HepG2 (cell line): ENCODE results near the gene PIEZO1. TPM values are rescaled to one million over a fixed set of nuclear protein-coding genes. Genes with fewer than 3 reads are reported as not detected.

Experiments used
- ATAC-seq: fragments of 200-7000 bp; cut with Tn5 transposase; 3 replicates; pipeline ENCODE4 v1.9.1; 2020; ENCODE audit warnings: mild to moderate bottlenecking, moderate library complexity
- BruUV-seq: library from RNA; stranded (reverse); fragments of 400-500 nt; replicated peaks from 2 replicates; lab custom pipeline; 2021; lab: Mats Ljungman, UMichigan
- CTCF ChIA-PET: fragments of 300-600 bp; formaldehyde crosslinking; extraction: SDS; loops from one replicate; lab custom pipeline; 2021; ENCODE audit warnings: low total read pairs, inconsistent platforms, low intra/inter-chr PET ratio; lab: Yijun Ruan, JAX
- POLR2A ChIA-PET: fragments of 350-600 bp; sonication (Branson Sonifier 250); formaldehyde crosslinking; loops from one replicate; lab custom pipeline; 2020; ENCODE audit warnings: antibody characterized with exemption, inconsistent platforms; lab: Yijun Ruan, JAX
- DNase-seq: peaks from one replicate; pipeline ENCODE4 v3.0.0-alpha.2; 2015; ENCODE audit warnings: low spot score
- FAIRE-seq: peaks from 3 replicates; lab custom pipeline; 2011; peaks lifted over from hg19 to GRCh38; lab: Jason Lieb, UNC
- H2AFZ ChIP-seq: one replicate; pipeline ENCODE4 v1.6.1; 2011; ENCODE audit warnings: low read length, inconsistent platforms
- H3K27ac ChIP-seq: fragments of 300-600 bp; 3 replicates; pipeline ENCODE4 v1.8.0; 2011; ENCODE audit warnings: mixed run types, mild to moderate bottlenecking, mixed read lengths, low read length, inconsistent platforms; ENCODE audit not compliant: insufficient read depth; ENCODE audit errors: extremely low read length
- H3K27me3 ChIP-seq, 2 experiments: fragments of 200-600 bp in 1 of 2; 2 replicates in 1 of 2; 3 replicates in 1 of 2; pipeline versions ENCODE4 v1.6.0 to v1.8.0; 2011; ENCODE audit warnings: low read length in 2 of 2, mild to moderate bottlenecking in 2 of 2, moderate library complexity in 2 of 2, inconsistent platforms in 1 of 2; ENCODE audit not compliant: insufficient read depth in 2 of 2, control insufficient read depth in 1 of 2
- H3K36me3 ChIP-seq, 2 experiments: fragments of 200-600 bp in 1 of 2; replicated peaks in 1 of 2; 2 replicates in 1 of 2; 3 replicates in 1 of 2; pipeline versions ENCODE4 v1.5.1 to v1.8.0; 2011; ENCODE audit warnings: low read length in 2 of 2, inconsistent platforms in 1 of 2; ENCODE audit not compliant: insufficient read depth in 2 of 2, control insufficient read depth in 1 of 2
- H3K4me1 ChIP-seq: 2 replicates; pipeline ENCODE4 v1.5.1; 2012; ENCODE audit warnings: low read length, inconsistent platforms; ENCODE audit not compliant: insufficient read depth
- H3K4me2 ChIP-seq: 2 replicates; pipeline ENCODE4 v1.6.0; 2011; ENCODE audit warnings: low read depth, low read length, inconsistent platforms
- H3K4me3 ChIP-seq, 3 experiments: fragments of 200-600 bp in 1 of 3; sonication (generic), shearing (Covaris generic) in 1 of 3; replicated peaks in 1 of 3; 2 replicates each; pipeline ENCODE4 v1.5.1; 2011 to 2016; ENCODE audit warnings: low read length in 3 of 3, inconsistent platforms in 2 of 3, low read depth in 2 of 3, mild to moderate bottlenecking in 2 of 3, control low read depth in 1 of 3, mixed read lengths in 1 of 3; ENCODE audit not compliant: insufficient read depth in 1 of 3
- H3K79me2 ChIP-seq: one replicate; pipeline ENCODE4 v1.6.1; 2011; ENCODE audit warnings: low read length, inconsistent platforms; ENCODE audit not compliant: insufficient read depth
- H3K9ac ChIP-seq: 2 replicates; pipeline ENCODE4 v1.6.0; 2011; ENCODE audit warnings: mild to moderate bottlenecking, low read depth, low read length, inconsistent platforms; ENCODE audit not compliant: insufficient read depth
- H3K9me3 ChIP-seq: 2 replicates; pipeline ENCODE4 v1.5.1; 2012; ENCODE audit warnings: mild to moderate bottlenecking, low read length
- H4K20me1 ChIP-seq: 2 replicates; pipeline ENCODE4 v1.6.0; 2011; ENCODE audit warnings: inconsistent platforms, mild to moderate bottlenecking, low read length, moderate library complexity; ENCODE audit not compliant: insufficient read depth
- AHDC1 ChIP-seq: sonication (generic); formaldehyde crosslinking; IDR thresholded peaks from 2 replicates; pipeline ENCODE4 v1.5.1; 2020; ENCODE audit warnings: mild to moderate bottlenecking, missing genetic modification reagents, borderline replicate concordance
- KLF13 ChIP-seq: sonication (generic); formaldehyde crosslinking; IDR thresholded peaks from 2 replicates; pipeline ENCODE4 v1.4.0; 2020; ENCODE audit warnings: mild to moderate bottlenecking, missing genetic modification reagents
- MXD1 ChIP-seq: sonication (generic); formaldehyde crosslinking; IDR thresholded peaks from 2 replicates; pipeline ENCODE4 v1.4.0; 2020; ENCODE audit warnings: mild to moderate bottlenecking, missing genetic modification reagents
- RBM22 ChIP-seq: fragments of 200-400 bp; formaldehyde crosslinking; optimal IDR thresholded peaks from 2 replicates; pipeline ENCODE3; 2017; ENCODE audit warnings: mild to moderate bottlenecking, low read length, moderate library complexity
- SCMH1 ChIP-seq: sonication (generic); formaldehyde crosslinking; IDR thresholded peaks from 2 replicates; pipeline ENCODE4 v1.9.0; 2021; ENCODE audit warnings: missing genetic modification reagents, mild to moderate bottlenecking, borderline replicate concordance
- SPEN ChIP-seq: sonication (generic); formaldehyde crosslinking; IDR thresholded peaks from 2 replicates; pipeline ENCODE4 v1.5.1; 2020; ENCODE audit warnings: low read depth, mild to moderate bottlenecking, missing genetic modification reagents
- STAT6 ChIP-seq: sonication (generic); formaldehyde crosslinking; IDR thresholded peaks from 2 replicates; pipeline ENCODE4 v1.4.0; 2020; ENCODE audit warnings: missing genetic modification reagents, mild to moderate bottlenecking, borderline replicate concordance
- THAP7 ChIP-seq: sonication (generic); formaldehyde crosslinking; IDR thresholded peaks from 2 replicates; pipeline ENCODE4 v1.8.1; 2023; ENCODE audit warnings: mild to moderate bottlenecking, missing genetic modification reagents
- ZFP41 ChIP-seq: sonication (generic); formaldehyde crosslinking; IDR thresholded peaks from 2 replicates; pipeline ENCODE4 v1.4.0; 2020; ENCODE audit warnings: mild to moderate bottlenecking, missing genetic modification reagents, borderline replicate concordance
- ZNF230 ChIP-seq: sonication (generic); formaldehyde crosslinking; IDR thresholded peaks from 2 replicates; pipeline ENCODE4 v1.4.0; 2020; ENCODE audit warnings: mild to moderate bottlenecking, missing genetic modification reagents
- ZNF605 ChIP-seq: sonication (generic); formaldehyde crosslinking; IDR thresholded peaks from 2 replicates; pipeline ENCODE4 v1.8.0; 2022; ENCODE audit warnings: mild to moderate bottlenecking, missing genetic modification reagents
- ZNF670 ChIP-seq: sonication (generic); formaldehyde crosslinking; IDR thresholded peaks from 2 replicates; pipeline ENCODE4 v1.8.0; 2022; ENCODE audit warnings: mild to moderate bottlenecking, missing genetic modification reagents, borderline replicate concordance
- ZNF749 ChIP-seq: sonication (generic); formaldehyde crosslinking; IDR thresholded peaks from 2 replicates; pipeline ENCODE4 v1.8.0; 2022; ENCODE audit warnings: mild to moderate bottlenecking, missing genetic modification reagents, moderate library complexity, borderline replicate concordance
- ZNF850 ChIP-seq: sonication (generic); formaldehyde crosslinking; conservative IDR thresholded peaks from 2 replicates; pipeline ENCODE4 v1.9.0; 2021; ENCODE audit warnings: mild to moderate bottlenecking, missing genetic modification reagents
- WGBS: methylation state at CpG from one replicate; pipeline ENCODE4 v1.1.6; 2017; ENCODE audit warnings: low lambda C conversion rate; 5-methylcytosine and 5-hydroxymethylcytosine counted together
- in situ Hi-C: cut with HindIII; loops from 2 replicates; pipeline ENCODE4 v1.10.0; 2017; ENCODE audit warnings: low pct_unique_long_range_greater_than_20kb; ENCODE audit not compliant: extremely low pct_ligation_motif_present
- intact Hi-C: fragments of 100-400 bp; cut with micrococcal nuclease; formaldehyde crosslinking; loops from one replicate; pipeline ENCODE4 v1.10.0; 2022; ENCODE audit not compliant: unreplicated experiment
- polyA plus RNA-seq, 8 experiments: library from polyadenylated mRNA; depleted of rRNA in 3 of 8; stranded (reverse) in 7 of 8; unstranded in 1 of 8; fragments of >200 nt; fragmentation: Illumina TruSeq in 4 of 8; extraction: Trizol in 4 of 8; gene quantifications; 2 replicates each; pipeline versions ENCODE4 v1.2.1 to v1.2.3, GENCODE V29; 2011 to 2016; ENCODE audit warnings: low read depth in 4 of 8, missing spikeins in 1 of 8, mixed read lengths in 1 of 8; ENCODE audit not compliant: insufficient read depth in 1 of 8
- total RNA-seq, 5 experiments: library from RNA; depleted of rRNA; stranded (reverse); fragments of >200 nt; fragmentation: Illumina TruSeq; extraction: Trizol; gene quantifications; 2 replicates each; pipeline ENCODE4 v1.2.3, GENCODE V29; 2016; ENCODE audit warnings: low read depth in 1 of 5

The PIEZO1 gene
- total and polyA plus RNA-seq, 2 of the 13 experiments (the other 11 are each of a cell fraction or from before 2014, with no cell fraction given), result 67.9 to 85.0 TPM

- H4K20me1 ChIP-seq, result peaks cover 18% of the 10 kb centered on the region
- ChIA-PET CTCF (interaction anchor here (1.2 to 1.7 kb wide), 3 partner anchors 25 to 99 kb away, joined by 4 to 12 read pairs (median 5); partner anchors contain the start of genes GALNS, PIEZO1 and TRAPPC2L), POLR2A (interaction anchor here (0.9 to 2.9 kb wide), 14 partner anchors 11 to 434 kb away, joined by 3 to 36 read pairs (median 4); partner anchors contain the start of genes APRT, GALNS, PIEZO1 and TRAPPC2L)
- H3K27me3 ChIP-seq, result no peaks in the 10 kb centered on the region
- H3K9me3 ChIP-seq, result no peaks in the 10 kb centered on the region
- in situ Hi-C loops, result loop anchor here (5.0 kb wide), 3 partner anchors 43 to 408 kb away; partner anchors contain the start of genes CDT1, GALNS and TRAPPC2L
- BruUV-seq, result no TSS peak
- H3K9ac ChIP-seq, result peak overlapping the region; percentile 53
- ATAC-seq (no peak), DNase-seq (no peak), FAIRE-seq (no peak)
- peak overlapping the region; percentile 4 for H3K27ac ChIP-seq
- WGBS, result 62% methylated on average over 5 of the region's 6 CpGs
- peak overlapping the region; percentile 73 for H3K4me2 ChIP-seq
- H3K4me1 ChIP-seq, result peaks cover 55% of the 10 kb centered on the region
- peaks cover 0 to 2% of the 10 kb centered on the region in 2 experiments; a peak in 1 of 5 replicates for H3K36me3 ChIP-seq
- intact Hi-C loops, result loop anchor here (1.0 to 5.0 kb wide), 3 partner anchors 28 to 98 kb away; partner anchors contain the start of genes APRT, GALNS and TRAPPC2L
- H3K4me3 ChIP-seq, result peak overlapping the region in 1 of 3 experiments; percentile 68; a peak in 1 of 6 replicates
- peaks cover 22% of the 10 kb centered on the region for H3K79me2 ChIP-seq
- no peak overlapping the region for H2AFZ ChIP-seq
- TF ChIP-seq SPEN (CRISPR knock-in tag) (0 out of 2 replicates have a peak, but pooled peaks have one; percentile 3), THAP7 (CRISPR knock-in tag) (0 out of 2 replicates have a peak, but pooled peaks have one; percentile 11), MXD1 (0 out of 2 replicates have a peak, but pooled peaks have one; percentile 12), KLF13 (no peak), ZNF605 (CRISPR knock-in tag) (0 out of 2 replicates have a peak, but pooled peaks have one; percentile 20), ZNF670 (CRISPR knock-in tag) (peak; percentile 80), ZFP41 (CRISPR knock-in tag) (no peak), RBM22 (no peak), STAT6 (CRISPR knock-in tag) (0 out of 2 replicates have a peak, but pooled peaks have one; percentile 19), SCMH1 (no peak), AHDC1 (CRISPR knock-in tag) (0 out of 2 replicates have a peak, but pooled peaks have one; percentile 53), ZNF230 (no peak), ZNF749 (CRISPR knock-in tag) (no peak), ZNF850 (0 out of 2 replicates have a peak, but pooled peaks have one; percentile 57)
Measured at GRCh38 chr16:88758944-88759244, 26.1 kb downstream of the PIEZO1 start.
